ENCODE measurements around the gene PRDX5.
A peak's percentile ranks its signal among the peaks of the same experiment; 100 is the strongest.

The PRDX5 gene

GRCh38 chr11:64317961-64318765 is at the start of gene PRDX5:
TSS of gene PRDX5 (plus strand) at chr11:64318121. CDS start at chr11:64318216, 95 bp downstream.
- peak; percentile 89 to 92 for DNase-seq (ENCODE audit: low read depth in 2 of 2)

- peak; percentile 39 to 55 for DNase-seq (ENCODE audit: low read depth in 2 of 2)
Observed at GRCh38 chr11:64268893-64269539, 48.9 kb upstream of the PRDX5 start.

GRCh38 chr11:64269540-64270220 is 48.2 kb upstream of the PRDX5 start:
- peak; percentile 96 to 97 for DNase-seq (ENCODE audit: low read depth in 2 of 2)

GRCh38 chr11:64275031-64275800 is 42.7 kb upstream of the PRDX5 start:
- DNase-seq (ENCODE audit: low read depth in 2 of 2), result no peak

GRCh38 chr11:64275841-64276240 is 42.1 kb upstream of the PRDX5 start:
- DNase-seq (ENCODE audit: low read depth in 2 of 2), result no peak

- DNase-seq (ENCODE audit: low read depth in 2 of 2), result no peak
Observed at GRCh38 chr11:64276653-64277431, 41.1 kb upstream of the PRDX5 start.

- DNase-seq (ENCODE audit: low read depth in 2 of 2), result no peak
Observed at GRCh38 chr11:64278576-64279190, 39.2 kb upstream of the PRDX5 start.

GRCh38 chr11:64281957-64282770 is 35.8 kb upstream of the PRDX5 start:
- no peak for DNase-seq (ENCODE audit: low read depth in 2 of 2)

- DNase-seq (ENCODE audit: low read depth in 2 of 2), result no peak
Observed at GRCh38 chr11:64283092-64283491, 34.8 kb upstream of the PRDX5 start.

- peak; percentile 91 to 92 for DNase-seq (ENCODE audit: low read depth in 2 of 2)
Observed at GRCh38 chr11:64284048-64284961, 33.6 kb upstream of the PRDX5 start, which contains the start of gene BAD. TSS of gene BAD (minus strand) at chr11:64284665. CDS start at chr11:64284368, 297 bp downstream.

- DNase-seq (ENCODE audit: low read depth in 2 of 2), result peak; percentile 85 to 91
Observed at GRCh38 chr11:64284962-64285884, 32.7 kb upstream of the PRDX5 start, which contains the start of gene GPR137. TSS of gene GPR137 (plus strand) at chr11:64285848. CDS start at chr11:64286525, 677 bp downstream.

GRCh38 chr11:64285885-64286800 is 31.8 kb upstream of the PRDX5 start:
- no peak for DNase-seq (ENCODE audit: low read depth in 2 of 2)

- no peak for DNase-seq (ENCODE audit: low read depth in 2 of 2)
Observed at GRCh38 chr11:64286801-64287159, 31.1 kb upstream of the PRDX5 start.

- DNase-seq (ENCODE audit: low read depth in 2 of 2), result no peak
Observed at GRCh38 chr11:64287676-64288352, 30.1 kb upstream of the PRDX5 start.

- DNase-seq (ENCODE audit: low read depth in 2 of 2), result no peak
Observed at GRCh38 chr11:64288353-64288750, 29.6 kb upstream of the PRDX5 start.

All from stimulated activated CD4-positive, alpha-beta T cell treated with anti-CD3 and anti-CD28 coated beads, Interleukin-4, amount 100 ng/mL, for 48 hours (primary cell).